ENCODE data around the gene RCCD1. TPM values are rescaled to one million over a fixed set of nuclear protein-coding genes. Genes with fewer than 3 reads are reported as not detected.

Gene RCCD1
- total and polyA plus RNA-seq, 9 of the 15 experiments (the other 6 are each of a cell fraction or from before 2014, with no cell fraction given): 11.1 to 51.4 (median 24.7) TPM

DNA sequence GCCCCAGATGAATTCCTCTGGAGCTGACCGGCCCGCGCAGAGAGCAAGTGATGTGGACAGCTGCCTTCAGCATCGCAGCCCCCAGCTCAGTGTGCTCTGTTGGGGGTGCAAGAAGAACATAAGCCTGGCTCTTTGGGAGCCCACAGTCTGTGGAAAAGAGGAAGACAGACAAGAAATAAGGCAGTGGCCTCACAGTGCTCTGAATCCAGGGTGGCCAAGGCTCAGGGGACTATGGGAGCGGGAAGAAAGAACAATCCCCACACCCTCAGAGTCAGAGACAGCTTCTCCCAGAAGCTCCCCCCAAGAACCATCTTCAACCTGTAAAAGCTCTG, 22.1 kb upstream of the RCCD1 start (continued):
- TF ChIP-seq SPI1 (IDR thresholded peaks at IDR 0.05; ENCODE audit: borderline replicate concordance, low read depth, low read length) (peak; percentile 31; the same call in 1 of the 2 replicates), OTX1 (CRISPR knock-in tag; IDR thresholded peaks at IDR 0.05) (no peak), RB1 (IDR thresholded peaks at IDR 0.05; ENCODE audit: low read depth) (no peak), NR3C1 (CRISPR knock-in tag; IDR thresholded peaks at IDR 0.05) (no peak), ASH1L (IDR thresholded peaks at IDR 0.05; ENCODE audit: borderline replicate concordance, low read depth, partially characterized antibody) (no peak), FOS (IDR thresholded peaks at IDR 0.05; ENCODE audit: extremely low read depth, insufficient read length) (no peak), HDGF (IDR thresholded peaks at IDR 0.05) (no peak), CBX1 (IDR thresholded peaks at IDR 0.05; ENCODE audit: low read depth) (no peak), GTF2F1 (IDR thresholded peaks at IDR 0.05; ENCODE audit: low read depth, low read length) (0 out of 2 replicates have a peak, but pooled peaks have one; percentile 2)
- TF ChIP-seq, protein P1, sequence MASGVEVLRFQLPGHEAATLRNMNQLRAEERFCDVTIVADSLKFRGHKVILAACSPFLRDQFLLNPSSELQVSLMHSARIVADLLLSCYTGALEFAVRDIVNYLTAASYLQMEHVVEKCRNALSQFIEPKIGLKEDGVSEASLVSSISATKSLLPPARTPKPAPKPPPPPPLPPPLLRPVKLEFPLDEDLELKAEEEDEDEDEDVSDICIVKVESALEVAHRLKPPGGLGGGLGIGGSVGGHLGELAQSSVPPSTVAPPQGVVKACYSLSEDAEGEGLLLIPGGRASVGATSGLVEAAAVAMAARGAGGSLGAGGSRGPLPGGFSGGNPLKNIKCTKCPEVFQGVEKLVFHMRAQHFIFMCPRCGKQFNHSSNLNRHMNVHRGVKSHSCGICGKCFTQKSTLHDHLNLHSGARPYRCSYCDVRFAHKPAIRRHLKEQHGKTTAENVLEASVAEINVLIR (CRISPR knock-in tag; IDR thresholded peaks at IDR 0.05): no peak
- TF ChIP-seq, protein P2, sequence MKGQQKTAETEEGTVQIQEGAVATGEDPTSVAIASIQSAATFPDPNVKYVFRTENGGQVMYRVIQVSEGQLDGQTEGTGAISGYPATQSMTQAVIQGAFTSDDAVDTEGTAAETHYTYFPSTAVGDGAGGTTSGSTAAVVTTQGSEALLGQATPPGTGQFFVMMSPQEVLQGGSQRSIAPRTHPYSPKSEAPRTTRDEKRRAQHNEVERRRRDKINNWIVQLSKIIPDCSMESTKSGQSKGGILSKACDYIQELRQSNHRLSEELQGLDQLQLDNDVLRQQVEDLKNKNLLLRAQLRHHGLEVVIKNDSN (CRISPR knock-in tag; IDR thresholded peaks at IDR 0.05): no peak
- TF ChIP-seq, protein P3, sequence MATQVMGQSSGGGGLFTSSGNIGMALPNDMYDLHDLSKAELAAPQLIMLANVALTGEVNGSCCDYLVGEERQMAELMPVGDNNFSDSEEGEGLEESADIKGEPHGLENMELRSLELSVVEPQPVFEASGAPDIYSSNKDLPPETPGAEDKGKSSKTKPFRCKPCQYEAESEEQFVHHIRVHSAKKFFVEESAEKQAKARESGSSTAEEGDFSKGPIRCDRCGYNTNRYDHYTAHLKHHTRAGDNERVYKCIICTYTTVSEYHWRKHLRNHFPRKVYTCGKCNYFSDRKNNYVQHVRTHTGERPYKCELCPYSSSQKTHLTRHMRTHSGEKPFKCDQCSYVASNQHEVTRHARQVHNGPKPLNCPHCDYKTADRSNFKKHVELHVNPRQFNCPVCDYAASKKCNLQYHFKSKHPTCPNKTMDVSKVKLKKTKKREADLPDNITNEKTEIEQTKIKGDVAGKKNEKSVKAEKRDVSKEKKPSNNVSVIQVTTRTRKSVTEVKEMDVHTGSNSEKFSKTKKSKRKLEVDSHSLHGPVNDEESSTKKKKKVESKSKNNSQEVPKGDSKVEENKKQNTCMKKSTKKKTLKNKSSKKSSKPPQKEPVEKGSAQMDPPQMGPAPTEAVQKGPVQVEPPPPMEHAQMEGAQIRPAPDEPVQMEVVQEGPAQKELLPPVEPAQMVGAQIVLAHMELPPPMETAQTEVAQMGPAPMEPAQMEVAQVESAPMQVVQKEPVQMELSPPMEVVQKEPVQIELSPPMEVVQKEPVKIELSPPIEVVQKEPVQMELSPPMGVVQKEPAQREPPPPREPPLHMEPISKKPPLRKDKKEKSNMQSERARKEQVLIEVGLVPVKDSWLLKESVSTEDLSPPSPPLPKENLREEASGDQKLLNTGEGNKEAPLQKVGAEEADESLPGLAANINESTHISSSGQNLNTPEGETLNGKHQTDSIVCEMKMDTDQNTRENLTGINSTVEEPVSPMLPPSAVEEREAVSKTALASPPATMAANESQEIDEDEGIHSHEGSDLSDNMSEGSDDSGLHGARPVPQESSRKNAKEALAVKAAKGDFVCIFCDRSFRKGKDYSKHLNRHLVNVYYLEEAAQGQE (IDR thresholded peaks at IDR 0.05; ENCODE audit: borderline replicate concordance): no peak; the same call in 1 of the 2 replicates
- TF ChIP-seq, protein P3 (CRISPR knock-in tag; IDR thresholded peaks at IDR 0.05; ENCODE audit: low read depth): no peak

Data from K562 (cell line).